SHP77 treated with DMSO at 0.1 percent for 48 hours (cell line): ENCODE data around the gene EXOG.
"Not testable (repeated sequence)": the region's sequence is repeated elsewhere in the genome, so short reads cannot be mapped to it uniquely, and the experiment has no call there.

Source experiments
- DNase-seq: peaks from one replicate; lab custom pipeline; 2025; lab: John Stamatoyannopoulos, UW

EXOG gene

DNA sequence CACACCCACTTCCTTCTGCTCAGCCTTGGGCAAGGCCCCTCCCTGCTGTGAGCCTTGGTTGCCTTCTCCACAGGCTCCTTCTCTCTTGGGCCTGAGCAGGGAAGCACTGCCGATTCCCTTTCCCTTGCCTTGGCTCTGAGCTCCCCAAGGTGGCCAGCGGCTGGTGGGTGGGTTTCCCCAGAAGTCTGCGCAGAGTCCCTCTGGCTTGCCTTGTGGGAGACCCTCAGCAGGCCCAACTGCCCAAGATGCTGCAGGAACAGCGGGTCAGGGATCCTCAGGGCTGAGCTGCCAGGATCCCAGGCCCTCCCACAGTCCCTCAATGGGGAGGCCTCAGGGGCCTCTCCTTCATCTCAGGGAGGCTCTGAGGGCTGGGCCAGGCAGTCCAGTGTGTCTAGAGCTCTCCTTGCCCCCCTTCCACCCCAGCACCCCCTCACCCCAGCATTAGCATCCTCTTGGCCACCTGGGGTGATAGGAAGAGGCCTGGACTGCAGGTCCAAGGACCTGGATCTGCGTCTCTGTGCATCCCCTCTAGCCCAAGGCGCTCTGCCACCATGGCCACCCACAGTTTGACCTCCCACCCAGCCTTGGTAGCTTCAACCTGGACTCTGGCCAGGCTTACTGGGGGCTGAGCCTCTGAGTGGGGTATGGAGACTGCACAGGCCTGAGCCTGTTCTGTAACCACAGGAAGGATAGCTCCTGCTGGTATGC, 68.6 kb downstream of the EXOG start:
- no peak for DNase-seq

DNA sequence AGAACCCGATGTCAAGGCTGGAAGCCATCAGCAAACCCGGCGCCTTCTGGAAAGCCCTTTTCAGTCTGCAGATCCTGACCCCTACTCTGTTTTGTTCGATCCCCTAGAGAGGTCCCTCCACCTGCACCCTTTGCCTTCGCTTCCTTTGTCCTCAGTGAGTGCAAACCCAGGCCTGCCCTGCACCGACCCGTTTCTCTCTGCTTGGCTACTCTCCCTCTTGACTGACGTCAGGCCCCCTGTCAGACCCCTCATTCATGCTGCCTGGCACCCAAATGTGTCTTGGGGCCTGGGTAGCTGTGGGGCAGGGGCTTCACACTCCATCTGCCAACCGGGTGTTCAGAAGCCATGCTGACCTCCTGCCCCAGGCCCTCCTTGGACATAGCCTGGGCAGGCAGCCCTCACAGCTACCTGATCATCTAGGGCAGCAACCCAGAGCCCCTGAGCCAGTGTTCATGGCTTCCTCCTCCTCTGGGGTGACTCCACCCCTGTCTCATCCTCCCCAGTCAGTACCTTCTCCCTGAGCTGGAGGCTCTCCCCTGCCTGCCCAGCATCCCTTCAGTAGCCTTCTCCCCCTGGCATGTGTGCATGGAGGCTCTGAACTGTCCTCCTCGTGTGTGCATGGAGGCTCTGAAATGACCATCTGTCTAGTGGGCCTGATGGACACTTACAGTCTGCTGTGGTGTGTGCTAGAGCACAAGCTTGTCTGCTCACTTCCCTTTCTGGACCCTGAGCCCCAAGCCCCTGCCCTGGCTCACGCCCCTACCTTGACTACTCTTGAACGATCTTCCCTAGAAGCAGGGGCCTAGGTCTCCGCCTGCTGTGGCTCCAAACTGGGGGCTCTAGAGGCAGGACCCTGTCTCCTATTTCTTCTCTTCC, 69.4 kb downstream of the EXOG start:
- no peak for DNase-seq

DNA sequence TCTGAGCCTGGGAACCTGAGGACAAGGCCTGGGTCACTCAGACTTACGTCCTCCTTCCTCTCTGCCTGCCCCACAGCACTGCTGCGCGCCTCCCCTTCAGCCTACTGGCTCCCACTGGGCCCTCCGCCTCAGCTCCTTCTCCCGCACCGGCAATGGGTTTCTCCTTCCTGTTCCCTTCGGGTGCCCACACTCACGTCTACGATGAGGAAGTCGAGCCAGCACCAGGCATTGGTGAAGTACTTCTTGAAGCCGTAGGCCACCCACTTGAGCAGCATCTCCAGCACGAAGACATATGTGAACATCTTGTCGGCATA, 70.0 kb downstream of the EXOG start:
- DNase-seq = no peak

DNA sequence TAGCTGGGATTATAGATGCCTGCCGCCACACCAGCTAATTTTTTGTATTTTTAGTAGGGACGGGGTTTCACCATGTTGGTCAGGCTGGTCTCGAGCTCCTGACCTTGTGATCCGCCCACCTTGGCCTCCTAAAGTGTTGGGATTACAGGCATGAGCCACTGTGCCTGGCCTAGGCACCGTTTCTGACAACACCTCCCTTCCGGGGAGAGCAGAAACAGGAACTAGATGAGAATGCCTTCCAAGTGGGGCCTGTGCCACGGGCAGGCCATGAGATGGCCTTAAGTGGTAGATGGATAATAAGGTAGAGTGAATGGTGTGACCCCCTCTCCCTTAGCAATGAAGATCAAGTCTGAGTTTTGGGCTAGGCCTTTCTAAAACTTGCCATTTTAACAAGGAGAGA, 70.7 kb downstream of the EXOG start:
- not testable (repeated sequence) for DNase-seq

DNA sequence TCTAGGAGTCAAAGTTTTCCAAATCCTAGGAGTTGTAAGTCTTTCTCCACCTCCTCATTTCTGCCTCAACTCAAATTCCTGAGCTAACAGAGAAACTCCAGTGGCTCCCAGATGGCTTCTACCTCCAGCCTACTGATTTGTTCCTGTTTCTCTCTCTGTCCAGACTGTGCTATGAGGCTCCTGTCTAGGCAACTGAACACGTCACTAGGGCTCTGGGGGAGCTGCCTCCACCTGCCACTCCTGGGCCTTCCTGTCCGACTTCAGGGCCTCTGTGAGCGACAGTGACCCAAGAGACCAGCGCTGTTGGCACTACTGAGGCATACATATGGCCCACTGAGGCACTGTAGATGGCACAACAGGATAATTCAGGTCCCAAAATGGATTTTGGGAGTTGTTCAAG, 71.4 kb downstream of the EXOG start:
- DNase-seq = no peak

DNA sequence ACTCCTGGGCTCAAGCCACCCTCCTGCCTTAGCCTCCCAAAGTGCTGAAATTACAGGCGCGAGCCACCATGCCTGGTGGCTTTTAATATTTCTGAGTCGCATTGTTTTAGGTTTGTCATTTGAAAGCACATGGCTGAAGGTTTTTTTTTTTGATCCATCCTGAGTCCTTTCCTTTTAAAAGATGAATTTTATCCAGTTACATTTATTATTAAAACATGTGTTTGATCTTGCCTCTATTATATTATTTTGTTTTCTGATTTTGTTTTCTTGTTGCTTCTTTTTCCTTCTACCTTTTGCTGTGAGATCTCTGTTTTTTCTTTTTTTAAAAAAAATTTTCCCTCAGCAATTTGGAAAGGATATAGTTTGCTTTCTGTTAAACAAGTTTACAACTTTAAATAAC, 77.0 kb downstream of the EXOG start:
- no peak for DNase-seq

DNA sequence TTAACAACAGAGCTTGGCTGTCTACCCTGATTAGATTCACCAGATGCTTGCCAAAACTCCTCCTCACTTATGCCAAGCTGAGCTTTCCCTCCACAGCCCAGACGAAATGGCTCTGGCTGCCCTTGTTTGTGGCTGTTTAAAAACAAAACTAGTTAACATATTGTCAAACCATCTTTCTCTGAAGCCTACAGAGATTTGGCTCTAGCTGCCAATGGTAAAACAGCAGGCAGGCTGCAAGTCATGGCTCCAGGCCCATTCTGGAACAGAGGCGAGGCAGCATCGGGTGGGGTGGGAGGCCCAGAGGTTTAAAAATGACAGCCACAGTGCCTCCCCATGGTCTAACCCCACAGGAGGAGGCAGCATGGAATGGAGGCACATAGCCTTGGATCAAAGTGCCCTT, 77.4 kb downstream of the EXOG start:
- DNase-seq = no peak

DNA sequence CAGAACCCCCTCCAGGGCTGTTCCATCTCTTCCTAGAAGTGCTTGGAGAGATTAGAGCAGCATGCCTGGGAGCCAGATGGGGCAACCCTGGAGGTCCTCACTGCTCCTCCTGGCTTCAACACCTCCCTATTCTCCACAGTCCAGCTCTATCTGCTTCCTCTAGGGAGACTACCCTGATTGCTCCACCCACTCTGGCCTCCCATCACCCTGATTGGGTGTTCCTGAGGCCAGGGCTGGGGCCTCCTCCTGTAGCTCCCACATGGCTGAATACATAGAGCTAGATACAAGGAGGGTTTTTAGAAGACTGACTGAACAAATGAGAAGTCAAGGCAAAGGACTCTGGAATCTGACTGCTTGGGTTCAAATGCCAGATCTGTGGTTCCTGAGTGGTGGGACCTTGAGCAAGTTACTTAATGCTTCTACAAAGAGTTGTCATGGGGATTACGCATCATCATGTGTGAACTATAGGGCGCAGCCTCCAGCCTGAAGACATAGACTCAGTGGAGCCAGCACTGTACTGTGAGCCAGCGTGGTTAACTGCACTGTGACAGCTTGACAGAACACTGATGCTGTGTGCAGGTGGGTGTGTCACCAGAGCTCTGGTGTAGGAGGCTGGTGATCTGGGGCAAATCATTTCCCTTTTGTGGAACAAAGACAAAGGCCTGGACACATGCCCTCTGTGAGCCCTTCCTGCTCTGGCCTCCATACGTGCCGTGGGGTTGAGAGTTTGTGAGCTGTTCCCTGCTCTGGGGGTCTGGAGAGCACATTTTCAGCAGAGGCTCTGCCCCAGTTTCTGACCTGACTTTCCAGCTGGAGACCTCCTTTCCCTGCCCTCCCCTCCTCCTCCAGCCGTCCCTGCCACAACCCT, 78.5 kb downstream of the EXOG start:
- DNase-seq = no peak

DNA sequence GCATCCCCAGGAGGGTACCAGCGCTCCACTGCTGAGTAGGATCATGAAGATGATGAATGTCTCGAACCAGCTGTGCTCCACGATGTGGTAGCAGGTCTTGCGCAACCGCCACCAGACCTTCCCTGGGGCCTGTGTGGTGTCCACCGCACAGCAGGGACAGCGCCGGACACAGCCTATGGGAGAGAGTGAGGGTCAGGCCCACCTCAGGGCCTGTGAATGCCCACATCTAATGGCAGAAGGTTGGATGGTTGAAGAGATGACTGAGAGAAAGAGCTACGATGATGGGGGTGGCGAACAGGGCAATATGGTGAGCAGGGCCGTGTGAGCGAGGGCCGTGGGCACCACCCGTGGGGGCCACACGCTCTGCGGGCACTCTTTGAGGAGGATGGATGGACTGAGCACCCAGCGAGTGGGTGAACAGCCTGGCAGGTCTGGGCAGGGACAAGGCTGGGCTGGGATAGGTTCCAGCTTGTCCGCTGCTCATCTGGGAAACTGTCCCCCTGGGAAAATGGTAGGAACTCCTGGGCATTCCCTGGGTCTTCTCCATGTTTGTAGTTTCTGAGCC, 79.2 kb downstream of the EXOG start:
- DNase-seq = no peak
